Progenitor cell of endocrine pancreas (in vitro differentiated cells): ENCODE results near the gene YES1. TPM values are rescaled to one million over a fixed set of nuclear protein-coding genes. Genes with fewer than 3 reads are reported as not detected.
"Not testable (repeated sequence)": the region's sequence is repeated elsewhere in the genome, so short reads cannot be mapped to it uniquely, and the experiment has no call there.

ENCODE experiments used
- DNase-seq: peaks from one replicate; pipeline ENCODE4 v3.0.0; 2021; ENCODE audit warnings: low spot score; ENCODE audit not compliant: unreplicated experiment
- H3K27ac Mint-ChIP-seq: 2 replicates; pipeline ENCODE4 v1.8.0; 2021; ENCODE audit warnings: mild to moderate bottlenecking, moderate library complexity, mixed read lengths
- H3K27me3 Mint-ChIP-seq: 2 replicates; pipeline ENCODE4 v1.8.0; 2021; ENCODE audit warnings: mixed read lengths
- H3K36me3 Mint-ChIP-seq: 2 replicates; pipeline ENCODE4 v1.8.0; 2022; ENCODE audit warnings: mixed read lengths; ENCODE audit not compliant: insufficient read depth
- H3K4me1 Mint-ChIP-seq: 2 replicates; pipeline ENCODE4 v1.8.0; 2021; ENCODE audit warnings: low read depth, mixed read lengths
- H3K4me3 Mint-ChIP-seq: 2 replicates; pipeline ENCODE4 v1.8.0; 2021; ENCODE audit warnings: low read depth, mild to moderate bottlenecking, moderate library complexity, mixed read lengths
- H3K9me3 Mint-ChIP-seq: 2 replicates; pipeline ENCODE4 v1.8.0; 2021; ENCODE audit warnings: low read depth, mixed read lengths
- CTCF ChIP-seq: fragments of 200-600 bp; sonication (generic); IDR thresholded peaks from one replicate; pipeline ENCODE4 v1.5.0; 2021; ENCODE audit warnings: antibody characterized with exemption, mild to moderate bottlenecking; ENCODE audit not compliant: unreplicated experiment
- total RNA-seq: library from RNA; stranded (reverse); gene quantifications from 2 replicates; pipeline ENCODE4 v1.2.1, GENCODE V29; 2021

Gene YES1
- total RNA-seq, 1 donor from 2014 or later: 55.5 TPM

GRCh38 chr18:813172-814071 lies 1.4 kb upstream of the YES1 start:
- no peak for DNase-seq

GRCh38 chr18:812376-813171 lies 532 bp upstream of the YES1 start:
- no peaks in the 10 kb centered on the region for H3K36me3 Mint-ChIP-seq

More at GRCh38 chr18:813172-814071, 1.4 kb upstream of the YES1 start:
- TF ChIP-seq CTCF: no peak
- Mint-ChIP-seq H3K4me1 (peaks cover 26% of the 10 kb centered on the region), H3K27ac (peak overlapping the region; percentile 99), H3K27me3 (peaks cover 3% of the 10 kb centered on the region), H3K9me3 (no peaks in the 10 kb centered on the region), H3K36me3 (no peaks in the 10 kb centered on the region), H3K4me3 (peak overlapping the region; percentile 91)

GRCh38 chr18:811182-811891 lies 705 bp downstream of the YES1 start:
- Mint-ChIP-seq H3K9me3 (no peaks in the 10 kb centered on the region), H3K27me3 (no peaks in the 10 kb centered on the region), H3K36me3 (no peaks in the 10 kb centered on the region), H3K4me3 (peak overlapping the region; percentile 97), H3K4me1 (peaks cover 26% of the 10 kb centered on the region), H3K27ac (peak overlapping the region; percentile 99)
- no peak for TF ChIP-seq CTCF
- no peak for DNase-seq

More at GRCh38 chr18:812376-813171, 532 bp upstream of the YES1 start:
- peaks cover 26% of the 10 kb centered on the region for H3K4me1 Mint-ChIP-seq
- peaks cover 3% of the 10 kb centered on the region for H3K27me3 Mint-ChIP-seq
- TF ChIP-seq CTCF: no peak
- DNase-seq: peak; percentile 78
- H3K4me3 Mint-ChIP-seq: peak overlapping the region; percentile 91
- H3K9me3 Mint-ChIP-seq: no peaks in the 10 kb centered on the region
- peak overlapping the region; percentile 99 for H3K27ac Mint-ChIP-seq

- Mint-ChIP-seq H3K27me3 (no peaks in the 10 kb centered on the region), H3K4me3 (peak overlapping the region; percentile 97), H3K4me1 (peaks cover 34% of the 10 kb centered on the region), H3K9me3 (no peaks in the 10 kb centered on the region), H3K27ac (peak overlapping the region; percentile 37), H3K36me3 (no peaks in the 10 kb centered on the region)
- DNase-seq: no peak
- no peak for TF ChIP-seq CTCF
Measured at GRCh38 chr18:809985-810642, 1.9 kb downstream of the YES1 start.

GRCh38 chr18:809228-809627 lies 2.8 kb downstream of the YES1 start:
- H3K36me3 Mint-ChIP-seq, H3K9me3 Mint-ChIP-seq, DNase-seq, H3K27me3 Mint-ChIP-seq, H3K4me3 Mint-ChIP-seq: not testable (repeated sequence)
- Mint-ChIP-seq H3K4me1 (peaks cover 33% of the 10 kb centered on the region), H3K27ac (peak overlapping the region; percentile 71)
